Spleen (tissue), 7 donors: ENCODE results near the gene DDX41.

Experiments used
- POLR2A ChIP-seq, 3 donors: fragments of 450-650 bp; IDR thresholded peaks; one replicate each; pipeline ENCODE4 v1.5.1; 2017; ENCODE audit warnings: antibody characterized with exemption in 3 of 3, mild to moderate bottlenecking in 1 of 3
- TF ChIP-seq, protein P1 (sequence below), 11 experiments: fragments of 200-600 bp in 7 of 11; fragments of 450-650 bp in 4 of 11; sonication (generic) in 4 of 11; IDR thresholded peaks in 8 of 11; conservative IDR thresholded peaks in 3 of 11; 1 replicate in 7 of 11; 2 replicates in 4 of 11; pipeline versions ENCODE4 v1.4.0 to v1.8.0; 2016 to 2021; ENCODE audit warnings: antibody characterized with exemption in 11 of 11, inconsistent platforms in 4 of 11, mild to moderate bottlenecking in 1 of 11
- donor health status: DM: no; HTN: no; CAD: no; lungs with moderate emphysema.
- donor health status: DM: no; HTN: no; CAD: no.
- donor health status: DM: no; HTN: no; CAD: no.

DNA sequence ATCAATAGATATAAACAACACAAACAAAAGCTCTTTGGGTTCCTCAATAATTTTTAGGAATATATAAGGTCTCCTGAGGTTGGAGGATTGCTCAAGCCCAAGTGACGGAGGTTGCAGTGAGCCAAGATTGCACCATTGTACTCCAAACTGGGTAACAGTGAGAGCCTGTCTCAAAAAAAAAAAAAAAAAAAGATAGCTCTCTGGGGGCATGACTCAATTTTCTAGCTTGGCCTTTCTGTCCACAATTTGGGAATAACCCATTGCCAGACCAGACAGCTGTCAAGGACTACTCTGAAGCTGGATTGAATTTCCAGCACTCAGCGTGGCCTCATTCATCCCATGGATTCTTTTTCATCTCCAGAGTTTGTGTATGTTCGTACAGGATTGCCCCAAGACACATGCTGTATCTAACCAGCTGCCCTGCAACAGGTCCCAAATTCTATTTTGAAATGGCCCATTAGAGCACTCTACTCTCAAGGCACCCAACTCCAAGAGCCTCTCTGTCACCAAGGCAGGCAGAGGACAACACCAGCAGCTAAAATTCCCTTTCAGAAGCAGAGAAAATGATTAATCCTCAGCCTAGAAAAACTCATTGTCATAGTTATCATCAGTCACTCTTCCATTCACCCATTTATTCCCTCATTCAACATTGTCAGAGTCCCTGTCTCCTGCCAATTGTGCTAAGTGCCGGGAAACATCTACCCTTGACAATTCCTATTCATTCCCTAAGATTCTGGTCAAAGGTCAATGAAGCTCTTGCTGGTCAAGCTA lies 28.9 kb upstream of the DDX41 start:
- TF ChIP-seq, protein P1, sequence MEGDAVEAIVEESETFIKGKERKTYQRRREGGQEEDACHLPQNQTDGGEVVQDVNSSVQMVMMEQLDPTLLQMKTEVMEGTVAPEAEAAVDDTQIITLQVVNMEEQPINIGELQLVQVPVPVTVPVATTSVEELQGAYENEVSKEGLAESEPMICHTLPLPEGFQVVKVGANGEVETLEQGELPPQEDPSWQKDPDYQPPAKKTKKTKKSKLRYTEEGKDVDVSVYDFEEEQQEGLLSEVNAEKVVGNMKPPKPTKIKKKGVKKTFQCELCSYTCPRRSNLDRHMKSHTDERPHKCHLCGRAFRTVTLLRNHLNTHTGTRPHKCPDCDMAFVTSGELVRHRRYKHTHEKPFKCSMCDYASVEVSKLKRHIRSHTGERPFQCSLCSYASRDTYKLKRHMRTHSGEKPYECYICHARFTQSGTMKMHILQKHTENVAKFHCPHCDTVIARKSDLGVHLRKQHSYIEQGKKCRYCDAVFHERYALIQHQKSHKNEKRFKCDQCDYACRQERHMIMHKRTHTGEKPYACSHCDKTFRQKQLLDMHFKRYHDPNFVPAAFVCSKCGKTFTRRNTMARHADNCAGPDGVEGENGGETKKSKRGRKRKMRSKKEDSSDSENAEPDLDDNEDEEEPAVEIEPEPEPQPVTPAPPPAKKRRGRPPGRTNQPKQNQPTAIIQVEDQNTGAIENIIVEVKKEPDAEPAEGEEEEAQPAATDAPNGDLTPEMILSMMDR (IDR thresholded peaks at IDR 0.05 in 8 of 11, conservative IDR thresholded peaks at IDR 0.05 in 3 of 11), result no peak
- no peak for TF ChIP-seq POLR2A (IDR thresholded peaks at IDR 0.05)
